IPS DF 4.7 (cell line): ENCODE measurements around the gene SARDH.
A peak's percentile ranks its signal among the peaks of the same experiment; 100 is the strongest.

Source experiments
- DNase-seq: peaks from one replicate; pipeline ENCODE4 v3.0.0-alpha.2; 2013; ENCODE audit warnings: low spot score; ENCODE audit errors: extremely low read depth

Gene SARDH, protein sequence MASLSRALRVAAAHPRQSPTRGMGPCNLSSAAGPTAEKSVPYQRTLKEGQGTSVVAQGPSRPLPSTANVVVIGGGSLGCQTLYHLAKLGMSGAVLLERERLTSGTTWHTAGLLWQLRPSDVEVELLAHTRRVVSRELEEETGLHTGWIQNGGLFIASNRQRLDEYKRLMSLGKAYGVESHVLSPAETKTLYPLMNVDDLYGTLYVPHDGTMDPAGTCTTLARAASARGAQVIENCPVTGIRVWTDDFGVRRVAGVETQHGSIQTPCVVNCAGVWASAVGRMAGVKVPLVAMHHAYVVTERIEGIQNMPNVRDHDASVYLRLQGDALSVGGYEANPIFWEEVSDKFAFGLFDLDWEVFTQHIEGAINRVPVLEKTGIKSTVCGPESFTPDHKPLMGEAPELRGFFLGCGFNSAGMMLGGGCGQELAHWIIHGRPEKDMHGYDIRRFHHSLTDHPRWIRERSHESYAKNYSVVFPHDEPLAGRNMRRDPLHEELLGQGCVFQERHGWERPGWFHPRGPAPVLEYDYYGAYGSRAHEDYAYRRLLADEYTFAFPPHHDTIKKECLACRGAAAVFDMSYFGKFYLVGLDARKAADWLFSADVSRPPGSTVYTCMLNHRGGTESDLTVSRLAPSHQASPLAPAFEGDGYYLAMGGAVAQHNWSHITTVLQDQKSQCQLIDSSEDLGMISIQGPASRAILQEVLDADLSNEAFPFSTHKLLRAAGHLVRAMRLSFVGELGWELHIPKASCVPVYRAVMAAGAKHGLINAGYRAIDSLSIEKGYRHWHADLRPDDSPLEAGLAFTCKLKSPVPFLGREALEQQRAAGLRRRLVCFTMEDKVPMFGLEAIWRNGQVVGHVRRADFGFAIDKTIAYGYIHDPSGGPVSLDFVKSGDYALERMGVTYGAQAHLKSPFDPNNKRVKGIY

DNA sequence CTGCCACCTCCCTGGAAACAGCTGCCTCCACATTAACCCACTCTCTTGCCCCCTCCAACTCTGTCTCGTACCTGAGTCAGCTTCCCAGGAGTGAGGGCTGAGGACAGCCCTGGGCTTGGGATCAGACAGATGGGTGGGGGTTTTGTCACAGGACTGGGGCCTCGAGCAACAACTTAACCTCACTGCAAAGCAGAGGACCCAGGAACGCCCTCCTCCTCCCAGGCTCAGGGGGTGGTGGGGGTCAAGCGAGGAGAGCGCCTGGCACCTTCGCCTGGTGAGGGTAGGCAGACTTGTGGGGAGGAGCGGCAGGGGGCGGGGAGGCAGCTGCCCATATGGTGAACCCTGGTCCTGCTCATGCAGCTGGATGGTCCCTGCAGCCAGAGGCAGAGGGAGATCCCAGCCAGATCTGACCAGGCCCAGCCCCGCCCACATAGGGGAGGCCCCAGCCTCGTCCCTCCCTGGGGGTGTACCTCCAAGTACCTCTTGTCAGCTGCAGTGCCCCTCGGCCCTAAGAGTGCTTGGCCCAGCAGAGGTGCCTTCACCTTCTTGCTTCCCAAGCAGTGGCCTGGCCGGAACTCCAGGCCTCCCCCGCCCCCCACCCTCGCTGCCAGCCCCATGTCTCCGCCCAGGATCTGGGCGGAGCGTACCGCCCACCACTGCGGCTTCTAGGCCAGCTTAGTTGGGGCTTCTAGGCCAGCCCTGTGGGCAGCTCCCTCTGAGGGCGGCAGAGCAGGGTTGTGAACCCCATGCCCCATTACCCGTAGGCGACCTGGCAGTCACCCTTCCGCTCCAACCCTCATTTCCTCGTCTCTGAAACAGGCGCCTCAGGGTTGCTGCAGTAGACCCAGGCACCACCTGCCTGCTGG, at the start of gene SARDH:
Gene SARDH, minus strand, starts transcription at position 579 of the 866 bp plus-strand sequence. CDS start 4,179 bp downstream, outside the sequence.
- DNase-seq, result no peak

- no peak for DNase-seq
These were observed 49.5 kb upstream of the SARDH start for GRCh38 chr9:133787754-133788025.

GRCh38 chr9:133786907-133787753, 49.0 kb upstream of the SARDH start:
- DNase-seq, result no peak

DNA sequence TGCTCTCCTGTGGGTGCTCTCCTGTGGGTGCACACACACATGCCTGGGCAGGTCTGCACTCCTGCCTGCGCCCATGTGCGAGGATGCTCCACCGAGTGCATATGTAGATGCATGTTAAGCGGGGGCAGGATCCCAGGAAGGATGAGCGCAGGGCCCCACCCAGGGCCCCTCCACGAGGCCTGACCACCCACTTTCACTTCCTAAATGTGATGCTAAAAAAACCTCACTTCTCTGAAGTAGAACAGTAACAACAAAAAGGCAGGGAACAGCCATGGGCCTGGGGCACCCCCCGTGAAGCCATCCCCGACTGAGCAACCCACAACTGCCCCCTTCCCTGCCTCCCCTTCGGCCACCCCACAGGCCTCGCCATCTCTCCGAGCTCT, 48.2 kb upstream of the SARDH start:
- no peak for DNase-seq

DNA sequence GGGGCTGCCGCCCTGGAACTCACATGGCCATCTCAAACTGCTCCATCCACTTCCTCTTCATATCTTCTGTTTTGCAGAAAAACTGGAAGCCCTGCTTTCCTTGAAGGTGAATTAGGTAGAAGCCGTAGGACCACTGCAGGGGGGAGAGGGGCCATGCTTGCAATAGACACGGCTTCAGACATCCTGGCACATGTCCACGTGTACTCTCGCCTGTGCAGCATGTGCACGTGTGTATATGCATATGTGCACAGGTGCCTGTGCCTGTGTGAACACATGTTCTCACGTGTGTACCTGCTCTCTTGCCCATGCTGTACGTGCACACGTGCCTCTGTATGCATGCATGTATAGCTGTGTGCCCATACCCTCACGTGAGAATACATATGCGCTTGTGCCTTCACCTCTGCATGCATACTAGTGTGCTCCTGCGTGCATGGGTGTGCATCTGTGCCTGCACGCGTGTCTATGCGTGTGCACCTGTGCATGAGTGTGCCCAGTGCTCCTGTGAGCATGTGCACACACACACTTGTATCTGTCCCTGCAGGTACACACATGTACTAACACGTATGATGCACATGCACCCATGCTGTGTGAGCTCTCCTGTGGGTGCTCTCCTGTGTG, 47.7 kb upstream of the SARDH start:
- DNase-seq, result no peak

DNA sequence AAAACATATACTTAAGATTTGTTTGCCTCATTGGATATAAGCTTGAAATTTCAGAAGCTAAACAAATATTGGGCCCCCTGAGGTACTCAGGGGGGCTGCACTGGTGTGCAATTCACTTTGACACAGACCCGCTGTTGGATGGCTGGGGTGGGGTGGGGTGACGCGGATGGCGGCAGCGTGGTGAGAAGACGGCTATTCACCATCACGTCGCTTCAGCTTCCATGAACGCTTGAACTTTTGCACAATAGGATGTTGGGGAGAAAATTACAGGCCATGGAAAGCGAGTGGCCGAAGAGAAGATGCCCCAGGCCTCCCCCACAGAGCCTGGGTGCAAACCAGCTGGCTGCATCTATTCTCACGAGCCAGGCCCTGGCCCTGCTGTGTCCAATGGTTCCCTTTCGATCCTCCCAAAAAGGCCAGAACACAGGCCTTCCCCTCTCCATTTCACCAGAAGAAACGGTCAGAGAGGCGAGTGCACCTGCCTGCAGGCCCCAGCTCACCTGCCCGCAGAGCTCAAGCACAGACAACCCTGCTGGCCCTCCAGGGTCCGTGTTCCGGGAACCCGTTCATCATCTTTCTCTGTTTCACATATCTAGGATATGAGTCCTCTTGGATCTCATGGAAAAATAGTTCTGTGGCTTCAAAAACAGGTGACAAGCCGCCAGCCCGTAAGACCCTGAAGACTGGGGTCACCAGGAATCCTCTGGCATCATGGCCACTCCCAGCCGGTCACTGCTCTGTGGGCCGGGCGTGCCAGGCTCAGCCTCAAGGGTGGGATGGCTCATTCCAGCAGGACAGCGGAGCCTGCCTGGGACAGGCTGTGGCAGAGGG, 46.8 kb upstream of the SARDH start:
- no peak for DNase-seq

- DNase-seq, result no peak
These were observed 45.2 kb upstream of the SARDH start for GRCh38 chr9:133783331-133783731.

DNA sequence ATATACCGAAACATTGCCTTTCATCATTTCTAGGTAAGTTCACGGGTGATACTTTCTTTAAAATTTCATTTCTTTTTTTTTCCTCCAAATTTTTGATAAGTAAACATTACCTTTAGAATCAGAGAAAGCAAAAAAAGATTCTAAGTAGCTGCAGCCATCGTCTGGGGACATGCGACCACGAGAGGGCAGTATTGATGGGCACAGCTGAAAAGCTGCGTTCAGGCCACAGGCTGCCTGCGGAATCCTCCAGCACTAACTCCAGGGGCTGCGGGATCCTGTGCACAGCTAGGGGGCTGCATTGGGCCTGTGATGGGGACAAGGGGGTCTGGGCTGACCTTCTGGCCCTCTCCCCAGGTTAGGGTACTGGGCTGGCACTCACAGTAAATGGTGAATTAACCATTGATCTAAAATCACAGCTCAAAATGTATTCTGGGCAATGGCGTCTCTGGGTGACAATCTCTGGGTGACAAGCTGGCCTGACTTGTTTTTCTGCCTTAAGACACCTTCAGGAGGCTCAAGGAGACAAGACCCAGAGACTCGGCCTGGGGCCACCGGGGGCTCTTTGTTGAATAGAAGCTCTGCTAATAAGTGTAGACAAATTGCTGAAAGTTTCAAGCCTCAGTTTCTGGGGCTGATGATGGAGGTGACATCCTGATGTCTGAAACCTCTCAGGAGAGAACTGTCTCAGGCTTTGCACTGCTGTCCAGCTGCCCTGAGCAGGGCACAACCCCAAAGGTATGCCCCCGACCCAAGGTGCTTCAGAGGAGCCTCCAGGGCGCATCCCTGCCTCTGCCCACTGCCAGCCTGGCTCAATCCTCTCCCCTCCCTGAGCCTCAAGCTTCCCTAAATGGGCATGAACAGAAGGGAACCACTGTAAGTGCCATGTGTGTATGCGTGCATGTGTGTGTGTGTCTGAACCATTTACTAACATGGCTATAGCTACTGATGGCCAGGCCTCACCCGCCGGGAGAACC, 44.3 kb upstream of the SARDH start:
- peak; percentile 38 for DNase-seq

DNA sequence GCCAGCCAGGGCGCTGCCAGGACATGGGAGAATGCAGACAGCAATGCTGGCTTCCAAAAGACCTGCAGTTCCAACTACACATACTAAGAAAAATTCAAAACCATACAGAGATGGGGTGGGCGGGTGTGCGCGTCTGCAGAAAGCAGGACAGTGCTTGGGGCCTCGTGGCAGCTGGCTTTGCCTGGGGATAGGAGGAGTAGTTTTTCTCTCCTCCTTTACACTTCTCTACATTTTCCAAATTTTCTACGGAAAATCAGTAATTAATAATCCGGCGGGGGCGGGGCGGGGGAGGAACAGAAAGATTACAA, 43.6 kb upstream of the SARDH start:
- DNase-seq, result no peak

DNA sequence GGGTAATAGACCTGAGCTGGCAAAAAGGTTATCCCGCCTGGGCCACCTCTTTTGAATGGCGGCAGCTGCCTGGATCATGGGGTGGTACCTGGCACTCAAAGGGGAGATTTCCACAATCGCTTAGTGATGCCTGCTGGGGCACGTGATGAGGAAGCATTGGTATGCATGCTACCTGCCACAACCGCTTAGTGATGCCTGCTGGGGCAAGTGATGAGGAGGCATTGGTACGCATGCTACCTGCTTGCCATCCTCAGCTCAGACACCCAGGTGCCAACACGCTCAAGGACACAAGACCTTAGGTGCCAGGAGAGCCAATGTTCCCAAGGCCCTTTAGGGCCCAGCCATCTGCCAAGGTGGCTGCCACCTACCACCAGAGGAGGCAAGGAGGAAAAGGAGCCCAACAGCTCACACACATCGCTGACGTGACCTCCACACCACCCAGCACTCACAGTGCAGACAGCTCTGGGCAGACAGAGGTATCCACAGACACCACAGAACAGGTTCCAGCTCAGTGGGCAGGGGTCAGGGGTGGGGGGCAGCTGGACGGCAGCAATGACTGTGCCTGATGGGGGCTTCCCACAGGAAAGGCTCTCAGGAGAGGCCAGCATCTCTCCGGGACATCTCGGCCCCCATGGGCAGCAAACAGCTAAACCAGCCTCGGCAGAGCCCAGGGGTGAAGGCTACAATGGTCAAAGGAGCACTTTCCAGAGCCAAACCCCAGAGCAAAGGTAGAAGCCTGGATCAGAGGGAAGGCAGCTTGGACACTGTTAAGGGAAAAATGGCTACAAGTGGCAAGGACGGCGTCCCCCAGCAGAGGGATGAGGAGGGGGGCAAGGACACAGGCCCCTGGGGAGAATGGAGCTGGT, 43.0 kb upstream of the SARDH start:
- DNase-seq, result no peak

- no peak for DNase-seq
These were observed 42.3 kb upstream of the SARDH start for GRCh38 chr9:133780404-133780945.

- no peak for DNase-seq
These were observed 41.6 kb upstream of the SARDH start for GRCh38 chr9:133779516-133780403.

DNA sequence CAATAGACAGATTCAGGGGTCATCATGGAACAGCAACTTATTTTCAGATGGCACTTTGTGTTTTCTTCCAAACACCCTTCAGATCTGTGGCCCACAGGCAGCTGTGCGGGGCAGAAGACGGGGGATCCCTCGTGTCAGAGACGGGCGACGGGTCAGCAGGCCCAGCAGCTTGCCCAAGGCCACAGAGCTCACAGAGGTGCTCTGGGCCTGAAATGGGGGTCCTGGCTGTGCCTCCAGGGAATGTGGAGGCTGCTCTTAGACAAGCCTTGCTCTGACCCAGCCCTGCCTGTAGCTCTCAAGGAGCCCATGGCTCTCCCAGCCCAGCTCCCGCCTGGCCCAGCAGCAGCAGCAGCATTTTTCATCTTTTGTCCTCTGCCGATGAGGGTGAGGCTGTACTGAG, 40.9 kb upstream of the SARDH start:
- no peak for DNase-seq

DNA sequence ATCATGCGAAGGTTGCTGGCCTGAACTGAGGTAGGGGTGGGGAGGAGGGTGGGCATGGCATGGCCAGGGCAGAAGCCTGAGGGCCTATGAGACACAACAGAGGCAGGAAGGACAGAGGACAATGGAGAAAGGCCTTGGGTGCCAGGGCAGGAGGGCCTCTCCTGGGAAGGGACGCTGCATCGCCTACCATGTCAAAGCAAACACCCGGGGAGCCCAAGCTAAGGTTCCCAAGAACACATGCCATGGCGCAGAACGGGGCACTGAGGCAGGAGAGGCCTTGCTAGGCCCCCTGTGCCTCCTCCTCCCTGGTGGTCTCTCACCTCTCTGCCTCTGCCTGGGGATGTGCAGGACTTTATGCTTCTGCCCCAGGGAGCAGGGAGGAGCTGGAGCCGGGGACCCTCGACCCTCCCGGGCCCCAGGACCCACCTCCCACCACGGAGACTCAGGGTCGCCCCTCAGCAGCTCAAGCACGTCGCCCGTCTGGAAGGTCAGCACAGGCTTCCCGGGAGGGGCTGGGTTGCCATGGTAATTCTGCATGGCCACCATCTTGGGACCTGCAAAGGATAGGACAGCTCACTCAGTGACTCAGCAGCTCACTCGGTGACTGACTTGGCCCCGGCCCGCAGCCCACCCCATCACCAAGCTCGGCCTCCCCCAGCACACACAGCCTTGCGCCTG, 40.3 kb upstream of the SARDH start:
- no peak for DNase-seq

- no peak for DNase-seq
These were observed 39.7 kb upstream of the SARDH start for GRCh38 chr9:133777871-133778270.
